Activated CD8-positive, alpha-beta memory T cell treated with anti-CD3 and anti-CD28 coated beads, Interleukin-2, amount 10 ng/mL, durations not matched to agents 7 days and 5 days (primary cell): ENCODE measurements around the gene TSHZ1. TPM values are rescaled to one million over a fixed set of nuclear protein-coding genes. Genes with fewer than 3 reads are reported as not detected.

Experiments
- ATAC-seq: fragments of 150-1000 bp; cut with Tn5 transposase; one replicate; pipeline ENCODE4 v1.10.0; 2021; ENCODE audit warnings: moderate library complexity
- CTCF ChIA-PET: fragments of 350-600 bp; sonication (Branson Sonifier 250); formaldehyde crosslinking; loops from one replicate; lab custom pipeline; 2021; ENCODE audit warnings: antibody characterized with exemption; lab: Charles Lee
- DNase-seq: peaks from one replicate; pipeline ENCODE4 v3.0.0-alpha.2; 2020
- H3K27ac Mint-ChIP-seq: one replicate; pipeline ENCODE4 v1.8.0; 2021; ENCODE audit warnings: mild to moderate bottlenecking, mixed read lengths
- H3K27me3 Mint-ChIP-seq: one replicate; pipeline ENCODE4 v1.8.0; 2021; ENCODE audit warnings: mixed read lengths
- H3K36me3 Mint-ChIP-seq: one replicate; pipeline ENCODE4 v1.8.0; 2021; ENCODE audit warnings: mild to moderate bottlenecking, mixed read lengths
- H3K4me1 Mint-ChIP-seq: one replicate; pipeline ENCODE4 v1.8.0; 2021; ENCODE audit warnings: mixed read lengths
- H3K4me3 Mint-ChIP-seq: one replicate; pipeline ENCODE4 v1.8.0; 2021; ENCODE audit warnings: mild to moderate bottlenecking, moderate library complexity, mixed read lengths
- H3K9me3 Mint-ChIP-seq: one replicate; pipeline ENCODE4 v1.8.0; 2022; ENCODE audit warnings: low read depth, mixed read lengths
- total RNA-seq, 2 experiments: library from RNA; stranded (reverse); gene quantifications; one replicate each; pipeline ENCODE4 v1.2.3, GENCODE V29; 2021

TSHZ1 gene
- total RNA-seq, 2 experiments from 2014 or later: 13.8 to 20.4 TPM

DNA sequence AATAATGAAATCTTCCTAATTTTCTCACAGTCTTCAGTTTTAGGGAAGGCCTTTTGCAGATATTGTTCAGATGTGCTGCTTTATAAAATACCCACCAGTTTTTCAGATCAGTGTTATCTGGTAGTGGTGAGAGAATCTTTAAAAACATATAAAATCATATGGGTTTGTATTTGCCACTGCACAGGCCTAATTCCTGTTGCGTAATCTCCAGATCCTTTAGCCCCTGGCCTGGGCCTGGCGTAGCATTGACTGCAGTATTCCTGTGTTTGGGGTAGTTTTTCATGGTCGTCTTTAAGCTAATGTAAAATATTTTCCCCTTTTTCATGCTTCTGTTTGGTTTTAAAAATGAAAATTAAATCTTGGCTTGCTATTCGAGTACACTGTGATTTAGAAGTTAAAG is 43.2 kb downstream of the TSHZ1 start:
- Mint-ChIP-seq H3K4me3 (no peak overlapping the region), H3K9me3 (no peaks in the 10 kb centered on the region), H3K4me1 (peaks cover 19% of the 10 kb centered on the region), H3K27ac (no peak overlapping the region), H3K36me3 (peaks cover 3% of the 10 kb centered on the region), H3K27me3 (no peaks in the 10 kb centered on the region)
- no peak for DNase-seq
- no peak for ATAC-seq
- CTCF ChIA-PET: no interaction called here

DNA sequence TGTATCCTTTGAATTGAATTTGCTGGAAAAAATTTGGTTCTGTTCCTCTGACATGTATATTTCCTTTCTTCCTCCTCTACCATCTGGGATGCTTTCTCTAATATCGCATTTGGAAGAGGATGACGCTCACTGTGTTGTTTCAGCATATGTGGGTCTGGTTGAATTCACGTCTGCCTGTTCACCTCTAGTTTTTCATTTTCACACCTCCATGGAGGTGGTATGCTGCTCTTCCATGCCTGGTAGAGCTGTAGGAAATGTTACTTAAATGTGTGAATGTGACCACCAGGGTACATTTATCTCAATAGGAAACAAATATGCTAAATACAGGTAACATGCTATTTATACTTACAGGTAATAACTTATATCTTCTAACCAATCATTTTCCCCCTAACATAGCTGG is 44.5 kb downstream of the TSHZ1 start:
- CTCF ChIA-PET: interaction anchor here (1.4 kb wide), 1 partner anchor 11 kb away, joined by 4 read pairs; no protein-coding TSS in a partner anchor
- ATAC-seq (no peak), DNase-seq (no peak)
- Mint-ChIP-seq H3K9me3 (no peaks in the 10 kb centered on the region), H3K27me3 (no peaks in the 10 kb centered on the region), H3K4me3 (no peak overlapping the region), H3K27ac (no peak overlapping the region), H3K4me1 (peaks cover 11% of the 10 kb centered on the region), H3K36me3 (no peaks in the 10 kb centered on the region)

DNA sequence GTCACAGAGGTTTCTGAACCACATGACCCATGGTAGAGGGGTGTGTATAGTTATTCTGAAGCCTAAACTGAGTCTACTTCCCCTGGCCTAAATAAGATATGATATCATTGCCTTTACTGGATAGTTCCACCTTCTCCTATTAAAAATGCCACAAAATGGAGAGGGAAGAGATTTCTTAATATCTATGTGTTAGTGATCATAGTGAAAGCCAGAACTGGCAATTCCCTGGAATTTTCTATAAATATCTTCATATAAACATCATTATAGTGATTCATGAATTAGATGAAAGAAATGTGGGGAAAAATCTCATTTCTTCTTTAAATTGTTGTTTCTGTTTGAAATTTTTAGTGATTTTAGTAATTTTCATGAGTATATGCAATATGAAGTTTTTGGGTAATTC is 45.8 kb downstream of the TSHZ1 start:
- ATAC-seq (no peak), DNase-seq (no peak)
- no peaks in the 10 kb centered on the region for H3K27me3 Mint-ChIP-seq
- CTCF ChIA-PET: interaction anchor here (1.4 kb wide), 1 partner anchor 12 kb away, joined by 4 read pairs; no protein-coding TSS in a partner anchor
- no peaks in the 10 kb centered on the region for H3K36me3 Mint-ChIP-seq
- no peak overlapping the region for H3K27ac Mint-ChIP-seq
- peaks cover 18% of the 10 kb centered on the region for H3K4me1 Mint-ChIP-seq
- H3K4me3 Mint-ChIP-seq: no peak overlapping the region
- no peaks in the 10 kb centered on the region for H3K9me3 Mint-ChIP-seq

DNA sequence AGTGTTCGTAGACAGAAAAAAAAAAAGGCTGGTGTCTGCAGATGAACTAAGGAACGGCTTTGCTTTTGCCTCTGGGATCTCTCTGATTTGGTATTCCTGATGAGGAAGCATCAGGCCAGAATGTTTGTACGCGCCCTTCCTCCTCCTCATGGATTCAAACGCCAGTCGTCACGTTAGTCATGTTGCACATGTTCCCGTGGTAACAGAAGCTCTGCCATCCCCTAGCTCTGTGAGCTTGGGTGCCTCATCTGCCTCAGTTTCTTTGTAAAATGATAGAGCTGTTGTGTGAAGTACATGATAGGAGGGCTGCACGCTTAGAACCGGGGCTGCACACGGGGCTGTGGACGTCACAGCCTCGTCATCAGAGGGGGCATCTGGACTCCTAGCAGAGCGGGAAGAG is 47.0 kb downstream of the TSHZ1 start:
- Mint-ChIP-seq H3K27me3 (no peaks in the 10 kb centered on the region), H3K27ac (no peak overlapping the region), H3K4me1 (peaks cover 25% of the 10 kb centered on the region), H3K36me3 (no peaks in the 10 kb centered on the region), H3K9me3 (no peaks in the 10 kb centered on the region), H3K4me3 (no peak overlapping the region)
- DNase-seq (no peak), ATAC-seq (no peak)
- CTCF ChIA-PET: no interaction called here

DNA sequence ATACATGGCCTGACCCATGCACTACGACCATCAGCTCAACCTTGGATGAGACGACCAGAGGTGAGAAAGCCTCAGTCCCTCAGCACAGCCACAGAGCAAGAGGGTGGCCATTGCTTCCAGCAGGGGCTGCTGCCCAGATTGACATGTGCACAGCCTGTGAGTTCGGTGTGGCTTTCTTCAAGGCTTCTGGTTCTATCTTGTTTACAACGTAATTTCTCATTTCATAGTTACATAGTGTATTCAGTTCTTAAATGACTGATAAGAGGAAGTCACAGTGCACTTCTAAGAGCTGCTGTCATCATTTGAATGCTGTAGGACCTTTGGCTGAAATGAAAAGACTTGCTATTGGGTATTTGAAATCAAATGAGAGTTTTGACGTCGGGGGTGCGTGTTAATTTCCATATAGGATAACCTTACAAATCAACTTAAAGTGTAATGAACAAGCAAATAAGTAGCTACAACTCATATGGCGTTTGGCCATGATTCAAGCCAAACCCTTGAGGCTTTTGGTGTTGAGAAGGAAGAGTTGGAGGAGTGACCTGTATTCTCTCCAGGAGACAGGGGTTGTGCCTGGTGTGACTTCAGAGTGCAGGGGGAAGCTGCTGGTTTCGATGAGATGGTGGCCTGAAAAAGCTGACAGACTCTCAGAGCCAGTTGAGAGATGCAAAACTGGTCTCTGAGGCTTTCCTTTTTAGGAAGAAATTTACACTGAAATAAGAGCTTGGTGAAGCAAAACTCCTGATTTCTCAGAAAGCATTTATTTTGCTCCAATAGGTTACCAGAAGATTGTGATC is 51.0 kb downstream of the TSHZ1 start:
- DNase-seq (no peak), ATAC-seq (peak; percentile 78)
- no peaks in the 10 kb centered on the region for H3K27me3 Mint-ChIP-seq
- CTCF ChIA-PET: interaction anchor here (0.8 kb wide), 1 partner anchor 11 kb away, joined by 3 read pairs; no protein-coding TSS in a partner anchor
- H3K4me3 Mint-ChIP-seq: no peak overlapping the region
- no peaks in the 10 kb centered on the region for H3K9me3 Mint-ChIP-seq
- peak overlapping the region; percentile 58 for H3K27ac Mint-ChIP-seq
- H3K36me3 Mint-ChIP-seq: no peaks in the 10 kb centered on the region
- peaks cover 20% of the 10 kb centered on the region for H3K4me1 Mint-ChIP-seq

DNA sequence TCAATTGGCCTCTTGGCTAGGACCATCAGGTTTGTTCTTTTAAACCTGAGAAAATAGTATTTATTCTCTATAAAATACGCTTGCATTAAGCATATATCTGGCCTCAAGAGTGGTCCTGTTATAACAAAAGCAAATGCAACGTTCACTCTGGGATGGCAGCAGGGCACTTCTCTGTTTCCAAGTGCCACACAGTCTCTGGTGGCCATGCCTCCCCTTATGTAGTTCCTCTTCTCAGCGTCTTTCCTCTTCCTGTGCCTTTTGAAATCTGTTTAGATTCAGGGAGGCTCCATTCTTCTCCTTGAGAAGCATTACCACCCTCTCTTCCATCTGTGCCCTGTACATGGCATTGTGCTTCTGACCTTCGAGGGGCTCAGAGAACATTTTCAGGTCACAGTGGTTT is 51.9 kb downstream of the TSHZ1 start:
- Mint-ChIP-seq H3K9me3 (no peaks in the 10 kb centered on the region), H3K4me1 (peaks cover 25% of the 10 kb centered on the region), H3K27me3 (no peaks in the 10 kb centered on the region), H3K27ac (no peak overlapping the region), H3K36me3 (no peaks in the 10 kb centered on the region), H3K4me3 (no peak overlapping the region)
- ATAC-seq (no peak), DNase-seq (no peak)
- CTCF ChIA-PET: no interaction called here

DNA sequence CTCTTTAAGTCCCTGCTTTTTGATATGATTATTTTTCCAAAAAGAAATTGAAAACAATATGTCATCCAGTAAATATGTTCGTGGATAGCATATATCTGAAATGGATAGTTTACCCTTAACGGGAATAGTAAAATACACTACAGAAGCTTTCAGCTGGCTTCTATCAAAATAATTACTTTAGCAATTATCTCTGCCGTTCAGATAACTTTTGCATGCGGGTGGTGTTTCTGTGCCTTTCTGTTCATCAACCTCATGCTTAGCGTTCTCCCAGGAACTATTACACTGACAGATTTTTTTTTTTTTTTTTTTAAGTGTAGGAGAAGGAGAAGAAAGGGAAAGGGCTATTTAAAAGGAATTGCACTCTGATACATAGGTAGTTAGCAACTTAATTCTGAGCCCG is 53.6 kb downstream of the TSHZ1 start:
- Mint-ChIP-seq H3K36me3 (no peaks in the 10 kb centered on the region), H3K4me1 (peaks cover 27% of the 10 kb centered on the region), H3K27ac (no peak overlapping the region), H3K27me3 (no peaks in the 10 kb centered on the region), H3K4me3 (no peak overlapping the region), H3K9me3 (no peaks in the 10 kb centered on the region)
- DNase-seq: no peak
- ATAC-seq: no peak
- CTCF ChIA-PET: no interaction called here

DNA sequence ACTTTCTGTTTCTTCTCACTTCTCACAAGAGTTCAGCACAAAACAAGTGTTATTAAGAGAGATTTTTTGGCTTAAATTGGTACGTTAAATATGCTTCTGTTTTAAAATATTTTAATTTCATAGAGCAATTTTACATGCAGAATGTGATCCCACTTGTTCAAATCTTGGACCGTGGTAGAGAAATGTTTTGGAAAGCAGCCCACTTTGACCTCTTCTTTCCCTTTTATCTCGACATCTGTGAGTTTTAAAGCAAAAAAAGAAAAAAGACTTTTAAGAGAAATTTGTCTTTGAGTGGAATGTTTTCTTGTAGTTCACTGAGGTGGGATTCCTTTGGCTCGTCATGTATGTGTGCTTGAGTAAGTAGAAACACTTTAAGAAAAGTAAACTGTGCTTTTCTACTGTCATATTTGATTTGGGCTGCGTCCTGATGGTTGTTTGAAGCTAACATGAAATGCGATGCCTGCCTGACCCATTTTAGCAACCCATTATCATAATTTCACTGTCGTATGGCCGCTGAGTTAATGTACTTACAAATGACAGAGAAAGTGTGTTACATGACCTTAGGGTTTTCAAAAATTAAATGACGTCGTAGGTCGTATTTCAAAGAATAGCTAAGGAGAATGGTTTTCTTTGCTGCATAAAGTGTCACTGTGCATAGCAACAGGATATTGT is 54.5 kb downstream of the TSHZ1 start:
- CTCF ChIA-PET: no interaction called here
- H3K27me3 Mint-ChIP-seq: no peaks in the 10 kb centered on the region
- H3K27ac Mint-ChIP-seq: no peak overlapping the region
- ATAC-seq (no peak), DNase-seq (no peak)
- H3K4me3 Mint-ChIP-seq: no peak overlapping the region
- H3K36me3 Mint-ChIP-seq: no peaks in the 10 kb centered on the region
- peaks cover 27% of the 10 kb centered on the region for H3K4me1 Mint-ChIP-seq
- no peaks in the 10 kb centered on the region for H3K9me3 Mint-ChIP-seq

DNA sequence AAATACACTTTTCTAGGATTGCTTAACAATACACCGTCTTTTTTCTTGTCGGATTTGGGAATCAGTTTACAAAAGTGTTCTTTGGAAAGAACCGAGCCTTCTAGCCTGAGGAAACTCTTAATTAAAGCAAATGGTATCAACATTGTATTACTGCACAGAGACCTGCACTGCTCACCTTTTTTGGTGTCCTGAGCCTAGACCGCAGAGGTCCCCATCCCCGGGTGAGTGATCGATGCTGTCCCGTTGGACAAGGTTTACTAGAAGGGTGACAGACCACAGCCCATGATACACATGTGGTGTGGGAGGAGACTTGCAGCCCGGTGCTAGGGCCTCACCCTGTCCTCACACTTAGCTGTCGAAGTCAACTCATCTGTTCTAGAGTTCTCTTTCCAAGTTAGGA is 55.3 kb downstream of the TSHZ1 start:
- CTCF ChIA-PET: no interaction called here
- H3K9me3 Mint-ChIP-seq: no peaks in the 10 kb centered on the region
- H3K27ac Mint-ChIP-seq: no peak overlapping the region
- ATAC-seq (no peak), DNase-seq (no peak)
- no peaks in the 10 kb centered on the region for H3K27me3 Mint-ChIP-seq
- no peaks in the 10 kb centered on the region for H3K36me3 Mint-ChIP-seq
- no peak overlapping the region for H3K4me3 Mint-ChIP-seq
- peaks cover 25% of the 10 kb centered on the region for H3K4me1 Mint-ChIP-seq

DNA sequence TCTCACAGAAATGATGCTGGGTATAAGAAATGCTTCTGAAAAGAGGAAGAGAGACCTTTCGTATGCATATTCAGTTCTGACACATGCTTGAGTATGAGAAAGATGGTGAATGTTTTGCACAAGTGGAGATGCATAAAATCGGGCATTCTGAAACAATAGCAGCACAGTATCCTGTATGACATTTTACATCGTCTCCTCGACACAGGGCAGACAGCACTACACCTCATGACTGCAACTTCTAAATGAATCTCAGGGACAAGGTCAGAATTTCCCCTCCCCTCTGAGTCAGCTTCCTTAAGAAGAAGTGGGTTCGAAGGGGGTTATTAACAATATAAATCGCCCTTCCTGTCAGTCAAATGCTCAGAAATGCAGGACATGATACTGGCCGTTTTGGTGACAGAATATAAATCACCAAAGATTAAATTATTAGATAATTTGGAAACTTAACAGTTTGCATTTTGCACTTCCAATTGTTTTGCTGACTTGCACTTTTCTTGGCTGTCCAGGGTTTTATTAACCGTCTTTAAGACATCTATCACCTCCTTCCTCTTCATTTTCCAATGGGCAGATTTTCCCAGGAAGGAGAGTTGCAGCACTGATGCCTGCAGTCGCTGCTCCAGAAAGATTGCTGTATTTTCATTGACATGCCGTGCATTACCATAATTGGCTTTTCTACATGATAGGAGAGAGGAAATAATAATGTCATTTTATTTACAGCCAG is 57.2 kb downstream of the TSHZ1 start:
- Mint-ChIP-seq H3K9me3 (no peaks in the 10 kb centered on the region), H3K36me3 (no peaks in the 10 kb centered on the region), H3K27ac (no peak overlapping the region), H3K27me3 (no peaks in the 10 kb centered on the region), H3K4me1 (peaks cover 8% of the 10 kb centered on the region), H3K4me3 (no peak overlapping the region)
- ATAC-seq: no peak
- DNase-seq: no peak
- CTCF ChIA-PET: no interaction called here

DNA sequence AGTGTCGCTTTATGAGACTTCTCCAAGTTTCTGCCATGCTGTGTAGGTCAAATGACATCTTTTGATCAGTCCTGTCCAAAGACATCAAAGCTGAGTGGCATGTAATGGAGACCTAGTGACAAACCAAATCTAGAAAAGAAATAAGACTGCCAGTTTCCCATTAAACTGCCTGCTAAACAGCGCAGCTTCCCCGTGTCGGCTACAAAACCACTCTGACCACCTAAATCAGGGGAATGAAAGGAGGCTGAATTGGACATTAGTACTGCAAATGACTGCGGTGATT is 57.7 kb downstream of the TSHZ1 start:
- H3K4me3 Mint-ChIP-seq: no peak overlapping the region
- no peaks in the 10 kb centered on the region for H3K27me3 Mint-ChIP-seq
- H3K4me1 Mint-ChIP-seq: peaks cover 7% of the 10 kb centered on the region
- no peak overlapping the region for H3K27ac Mint-ChIP-seq
- ATAC-seq: no peak
- CTCF ChIA-PET: no interaction called here
- DNase-seq: no peak
- H3K9me3 Mint-ChIP-seq: no peaks in the 10 kb centered on the region
- no peaks in the 10 kb centered on the region for H3K36me3 Mint-ChIP-seq

DNA sequence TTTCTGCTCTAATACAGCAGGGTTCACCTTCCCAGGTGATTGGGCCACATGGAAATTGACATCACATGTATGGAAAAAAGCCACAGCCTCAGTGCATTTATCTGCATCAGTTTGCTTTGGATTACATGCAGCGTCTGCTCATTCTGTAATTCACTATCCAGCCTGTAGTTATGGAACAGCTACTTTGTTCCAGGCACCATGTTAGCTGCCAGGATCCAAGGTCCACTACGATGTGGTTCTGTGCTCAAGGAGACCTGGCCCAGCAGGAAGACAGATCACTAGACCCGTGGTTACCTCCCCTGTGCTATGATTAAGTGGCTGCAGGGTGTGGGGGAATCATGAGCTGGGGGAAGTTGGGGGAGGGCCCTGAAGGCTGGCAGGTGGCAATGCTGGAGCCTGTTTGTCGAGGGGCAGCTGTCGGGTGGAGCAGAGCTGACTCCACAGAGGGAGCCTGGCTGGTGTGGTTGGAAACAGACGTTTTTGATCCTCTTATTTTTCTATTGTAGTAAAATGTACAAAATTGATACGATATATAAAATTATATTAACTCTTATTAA is 58.6 kb downstream of the TSHZ1 start:
- Mint-ChIP-seq H3K4me1 (peaks cover 7% of the 10 kb centered on the region), H3K9me3 (no peaks in the 10 kb centered on the region), H3K27ac (no peak overlapping the region), H3K4me3 (no peak overlapping the region), H3K27me3 (no peaks in the 10 kb centered on the region), H3K36me3 (no peaks in the 10 kb centered on the region)
- CTCF ChIA-PET: no interaction called here
- no peak for ATAC-seq
- DNase-seq: no peak

DNA sequence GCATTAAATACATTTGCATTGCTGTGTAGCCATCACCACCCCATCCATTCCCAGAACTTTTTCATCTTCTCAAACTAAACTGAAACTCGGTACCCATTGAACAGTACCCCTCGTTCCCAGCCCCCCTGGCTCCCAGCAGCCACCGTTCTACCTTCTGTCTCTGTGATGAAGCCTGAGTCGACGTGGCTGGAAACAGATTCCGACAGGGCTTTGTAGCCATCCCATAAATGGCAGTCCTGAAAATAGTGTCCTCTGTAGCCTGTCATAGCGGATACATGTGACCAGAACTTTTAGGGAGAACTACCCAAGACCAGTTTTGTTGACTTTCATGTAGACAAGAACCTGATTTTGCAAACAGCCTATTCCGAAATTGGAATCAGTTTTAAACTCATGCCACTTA is 59.1 kb downstream of the TSHZ1 start:
- Mint-ChIP-seq H3K27me3 (no peaks in the 10 kb centered on the region), H3K4me1 (peaks cover 7% of the 10 kb centered on the region), H3K4me3 (no peak overlapping the region), H3K27ac (no peak overlapping the region), H3K36me3 (no peaks in the 10 kb centered on the region), H3K9me3 (no peaks in the 10 kb centered on the region)
- CTCF ChIA-PET: no interaction called here
- ATAC-seq (no peak), DNase-seq (no peak)
